Thoracic aorta (tissue), 2 donors: ENCODE measurements around the gene RPS3. TPM values are rescaled to one million over a fixed set of nuclear protein-coding genes. Genes with fewer than 3 reads are reported as not detected.

Source experiments
- ATAC-seq: fragments of 150-250 bp; one replicate; pipeline ENCODE4 v1.8.0; 2017; ENCODE audit warnings: low read depth; ENCODE audit not compliant: insufficient number of reproducible peaks, low FRiP score
- DNase-seq: peaks from one replicate; pipeline ENCODE4 v3.0.0-alpha.2; 2020; ENCODE audit warnings: low spot score
- H3K27ac ChIP-seq, 2 donors: fragments of 200-600 bp; sonication (generic); 1 replicate in 1 of 2; 2 replicates in 1 of 2; pipeline ENCODE4 v1.5.1; 2016; ENCODE audit warnings: mild to moderate bottlenecking in 2 of 2, moderate library complexity in 2 of 2
- H3K27me3 ChIP-seq: fragments of 200-600 bp; sonication (generic); replicated peaks from 2 replicates; pipeline ENCODE4 v1.6.0; 2016; ENCODE audit warnings: mild to moderate bottlenecking; ENCODE audit not compliant: insufficient read depth
- H3K36me3 ChIP-seq: fragments of 200-600 bp; sonication (generic); one replicate; pipeline ENCODE4 v1.5.1; 2016
- H3K4me1 ChIP-seq, 2 donors: fragments of 200-600 bp; sonication (generic); 1 replicate in 1 of 2; 2 replicates in 1 of 2; pipeline versions ENCODE4 v1.5.1 to v1.6.0; 2016; ENCODE audit warnings: low read depth in 2 of 2, mild to moderate bottlenecking in 1 of 2; ENCODE audit not compliant: control insufficient read depth in 1 of 2
- H3K4me3 ChIP-seq: fragments of 200-600 bp; sonication (generic); 2 replicates; pipeline ENCODE4 v1.5.1; 2016; ENCODE audit warnings: mild to moderate bottlenecking
- H3K9me3 ChIP-seq: fragments of 200-600 bp; sonication (generic); 2 replicates; pipeline ENCODE4 v1.5.1; 2016
- CTCF ChIP-seq: fragments of 200-600 bp; sonication (generic); IDR thresholded peaks from one replicate; pipeline ENCODE4 v1.5.1; 2019; ENCODE audit warnings: antibody characterized with exemption
- total RNA-seq, 2 donors: library from RNA; depleted of rRNA; stranded (reverse); fragments of >200 nt; gene quantifications; one replicate each; pipeline versions ENCODE4 v1.1.0 to v1.2.3, GENCODE V29; 2016

The RPS3 gene
- total RNA-seq, 2 donors from 2014 or later: 560 to 708 TPM

GRCh38 chr11:75439495-75440120, 40.3 kb downstream of the RPS3 start:
- Histone ChIP-seq H3K36me3 (no peaks in the 10 kb centered on the region), H3K27me3 (no peaks in the 10 kb centered on the region), H3K4me1 (peaks cover 0 to 11% of the 10 kb centered on the region in 2 donors), H3K4me3 (no peak overlapping the region), H3K27ac (no peak overlapping the region), H3K9me3 (no peaks in the 10 kb centered on the region)
- ATAC-seq (no peak), DNase-seq (no peak)
- TF ChIP-seq CTCF: no peak

- no peak for TF ChIP-seq CTCF
- Histone ChIP-seq H3K27me3 (no peaks in the 10 kb centered on the region), H3K4me1 (peaks cover 0 to 11% of the 10 kb centered on the region in 2 donors), H3K4me3 (no peak overlapping the region), H3K9me3 (no peaks in the 10 kb centered on the region), H3K36me3 (no peaks in the 10 kb centered on the region), H3K27ac (no peak overlapping the region)
- ATAC-seq (no peak), DNase-seq (no peak)
Measured at GRCh38 chr11:75440960-75441803, 41.9 kb downstream of the RPS3 start.

- H3K9me3 ChIP-seq: no peaks in the 10 kb centered on the region
- no peak for TF ChIP-seq CTCF
- ATAC-seq (no peak), DNase-seq (no peak)
- no peaks in the 10 kb centered on the region for H3K36me3 ChIP-seq
- no peak overlapping the region for H3K27ac ChIP-seq
- peaks cover 0 to 11% of the 10 kb centered on the region in 2 donors for H3K4me1 ChIP-seq
- no peak overlapping the region for H3K4me3 ChIP-seq
- H3K27me3 ChIP-seq: no peaks in the 10 kb centered on the region
Measured at GRCh38 chr11:75441804-75442132, 42.5 kb downstream of the RPS3 start.

- no peak for ATAC-seq
- Histone ChIP-seq H3K4me1 (peaks cover 0 to 11% of the 10 kb centered on the region in 2 donors), H3K9me3 (no peaks in the 10 kb centered on the region), H3K4me3 (no peak overlapping the region), H3K27ac (no peak overlapping the region), H3K36me3 (no peaks in the 10 kb centered on the region), H3K27me3 (no peaks in the 10 kb centered on the region)
- DNase-seq: no peak
- TF ChIP-seq CTCF: no peak
Measured at GRCh38 chr11:75442161-75442885, 43.0 kb downstream of the RPS3 start.

DNA sequence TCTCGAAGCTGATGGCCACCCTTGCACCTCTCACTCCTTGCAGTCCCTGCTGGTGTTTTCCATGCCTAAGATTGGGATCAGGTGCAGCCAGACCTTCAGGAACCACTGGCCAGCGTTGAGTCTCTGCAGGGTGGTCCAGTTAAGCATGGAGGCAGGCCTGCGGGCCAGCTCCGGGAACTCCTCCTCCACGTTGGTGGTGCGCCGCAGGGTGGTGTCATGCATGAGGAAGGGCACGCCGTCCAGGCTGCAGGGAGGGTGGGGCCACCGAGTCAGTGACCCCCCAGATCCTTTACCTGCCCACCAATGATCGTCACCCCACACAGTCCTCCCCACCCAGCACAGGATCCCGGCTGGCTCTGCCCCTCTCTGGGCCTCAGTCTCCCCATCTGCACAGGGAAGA, 43.7 kb downstream of the RPS3 start:
- H3K9me3 ChIP-seq: no peaks in the 10 kb centered on the region
- TF ChIP-seq CTCF: no peak
- ATAC-seq: no peak
- DNase-seq: no peak
- no peaks in the 10 kb centered on the region for H3K27me3 ChIP-seq
- peaks cover 0 to 11% of the 10 kb centered on the region in 2 donors for H3K4me1 ChIP-seq
- H3K4me3 ChIP-seq: no peak overlapping the region
- no peak overlapping the region for H3K27ac ChIP-seq
- H3K36me3 ChIP-seq: no peaks in the 10 kb centered on the region
